Activated CD8-positive, alpha-beta memory T cell treated with anti-CD3 and anti-CD28 coated beads, Interleukin-2, amount 50 U/mL, for 48 hours (primary cell): Measurements from ENCODE around the gene LARGE1.

Experiments used
- DNase-seq: peaks from one replicate; pipeline ENCODE4 v3.0.0-alpha.2; 2020

LARGE1 gene

DNA sequence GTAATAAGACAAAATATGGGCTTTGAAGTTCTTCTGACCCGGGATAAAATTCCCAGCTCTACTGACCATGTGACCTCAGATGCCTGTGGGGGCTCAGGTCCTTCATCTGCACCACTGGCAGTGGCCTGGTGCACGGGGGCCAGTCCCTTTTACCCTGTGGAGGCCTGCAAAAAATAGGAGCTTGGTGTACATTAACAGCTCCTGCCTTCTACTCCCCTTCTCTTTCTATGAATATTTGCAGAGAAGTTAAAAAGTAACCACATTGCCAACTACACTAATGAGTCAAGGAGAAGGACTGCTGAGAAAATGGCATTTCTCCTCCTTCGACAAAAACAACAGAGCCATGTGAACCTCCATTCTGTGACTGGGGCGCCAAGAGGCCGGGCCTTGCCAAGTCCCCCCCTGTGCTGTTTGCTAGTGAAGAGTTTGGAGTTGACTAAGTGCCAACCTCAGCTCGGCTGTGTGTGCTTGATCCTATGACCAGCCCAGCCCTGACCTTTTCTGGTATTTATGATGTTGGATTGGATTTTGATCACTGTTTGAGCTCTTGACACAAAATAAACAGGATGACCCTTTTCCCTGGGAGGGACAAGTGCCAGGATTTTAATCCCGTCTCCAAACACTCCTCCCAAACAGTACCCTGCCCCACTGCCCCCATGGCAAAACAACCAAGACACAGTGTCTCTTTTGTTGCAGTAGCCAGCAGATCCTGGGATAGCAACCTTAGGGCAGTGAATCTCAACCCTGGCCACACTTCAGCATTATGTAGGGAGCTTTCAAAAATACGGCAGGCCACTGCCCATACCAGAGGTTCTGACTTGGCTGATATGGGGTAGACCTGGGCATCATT is 380.1 kb downstream of the LARGE1 start:
- DNase-seq: no peak

DNA sequence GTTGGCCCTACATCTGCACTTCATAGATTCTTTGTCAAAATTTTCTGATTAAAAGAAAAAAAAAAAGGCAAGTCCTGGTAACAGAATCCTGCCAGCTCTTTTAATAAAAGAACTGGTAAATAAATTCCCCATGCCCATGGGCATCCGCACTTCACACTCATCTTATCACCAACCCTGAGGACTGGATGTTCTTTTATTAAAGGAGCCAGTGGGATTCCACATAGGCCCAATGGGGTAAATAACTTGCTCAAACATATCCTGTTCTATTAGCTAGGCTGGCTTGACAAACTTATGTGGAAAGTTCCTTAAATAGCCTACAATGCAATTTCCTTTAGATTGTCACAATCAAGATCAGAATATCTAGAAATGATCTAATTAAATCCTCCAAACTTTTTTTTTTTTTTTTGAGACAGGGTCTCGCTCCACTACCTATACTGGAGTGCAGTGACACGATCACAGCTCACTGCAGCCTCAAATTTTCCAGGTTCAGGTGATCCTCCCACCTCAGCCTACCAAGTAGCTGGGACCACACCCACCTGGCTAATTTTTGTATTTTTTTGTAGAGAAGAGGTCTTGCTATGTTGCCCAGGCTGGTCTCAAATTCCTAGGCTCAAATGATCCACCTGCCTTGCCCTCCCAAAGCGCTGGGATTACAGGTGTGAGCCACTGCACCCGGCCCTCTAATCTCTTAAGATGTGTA is 380.9 kb downstream of the LARGE1 start:
- DNase-seq: no peak

- no peak for DNase-seq
Observed at GRCh38 chr22:33538277-33538885, 381.9 kb downstream of the LARGE1 start.

- no peak for DNase-seq
Observed at GRCh38 chr22:33537059-33537458, 383.2 kb downstream of the LARGE1 start.

GRCh38 chr22:33535937-33536875 is 384.1 kb downstream of the LARGE1 start:
- no peak for DNase-seq

DNA sequence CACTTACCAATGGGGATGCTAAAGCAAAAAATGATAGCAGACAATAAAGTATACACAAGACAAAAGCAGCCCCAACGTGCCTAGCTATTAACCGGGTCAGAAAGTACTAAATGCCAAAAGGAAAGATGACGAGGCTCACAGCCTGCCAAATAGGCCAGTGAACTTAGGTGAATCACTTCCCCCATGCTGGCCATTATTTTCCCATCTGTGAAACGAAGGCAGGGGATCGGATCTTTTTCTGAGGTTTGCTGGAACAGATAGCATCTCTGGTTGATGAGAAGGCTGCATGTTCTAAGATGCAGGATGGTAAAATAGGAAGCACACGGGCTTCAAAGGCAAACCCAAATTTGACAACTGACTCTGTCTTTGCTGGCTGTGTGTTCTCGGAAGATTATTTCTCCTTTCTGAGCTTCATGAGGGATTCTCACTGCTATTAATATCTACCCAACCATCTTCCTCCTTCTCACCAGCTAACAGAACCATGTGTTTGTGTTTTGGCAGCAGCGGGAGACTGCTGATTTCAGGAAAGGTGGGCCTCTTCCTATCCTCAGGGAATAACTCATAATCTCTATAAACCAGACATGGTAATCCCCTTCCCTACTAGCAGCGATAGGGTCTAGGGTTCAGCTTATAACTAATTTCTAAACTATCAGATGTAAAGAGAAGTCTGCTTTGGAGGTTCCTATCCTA is 390.7 kb downstream of the LARGE1 start:
- DNase-seq: no peak

GRCh38 chr22:33528183-33528582 is 392.1 kb downstream of the LARGE1 start:
- DNase-seq: no peak

GRCh38 chr22:33526434-33527107 is 393.7 kb downstream of the LARGE1 start:
- DNase-seq: no peak

DNA sequence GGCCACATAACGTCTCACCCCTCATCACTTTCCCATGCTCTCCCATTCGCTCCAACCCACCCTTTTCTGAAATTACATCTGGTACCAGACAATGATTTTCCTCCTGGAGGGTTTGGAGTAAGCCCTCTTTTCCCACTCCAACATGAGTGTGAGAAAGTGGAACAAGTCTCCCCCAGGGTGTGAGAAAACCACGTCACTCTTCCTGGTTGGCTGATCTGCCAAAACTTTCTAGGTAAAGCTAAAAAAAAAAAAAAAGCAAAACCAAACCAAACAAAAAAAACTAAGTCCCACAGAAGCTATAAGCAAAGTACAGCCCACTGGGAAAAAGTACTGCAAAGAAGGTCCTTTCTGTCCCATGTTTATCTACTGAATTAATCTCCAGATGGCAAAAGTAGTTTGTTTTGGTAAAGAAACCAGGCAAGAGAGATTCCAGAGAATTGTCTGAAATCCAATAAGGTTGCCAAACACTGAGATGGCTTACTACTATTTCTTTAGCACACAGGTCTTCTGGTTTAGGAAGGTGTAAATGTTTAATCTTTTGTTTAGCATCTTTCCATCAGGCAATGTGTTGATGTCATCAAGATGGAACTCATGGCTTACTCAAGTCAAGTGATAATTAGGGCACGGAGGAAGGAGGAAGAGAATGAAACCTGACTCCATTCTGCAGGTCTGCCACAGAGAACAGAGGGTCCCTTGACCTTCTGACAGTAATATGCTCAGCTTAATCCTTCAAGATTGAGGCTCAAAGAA is 395.6 kb downstream of the LARGE1 start:
- DNase-seq: no peak

- no peak for DNase-seq
Observed at GRCh38 chr22:33521879-33522665, 398.2 kb downstream of the LARGE1 start.

DNA sequence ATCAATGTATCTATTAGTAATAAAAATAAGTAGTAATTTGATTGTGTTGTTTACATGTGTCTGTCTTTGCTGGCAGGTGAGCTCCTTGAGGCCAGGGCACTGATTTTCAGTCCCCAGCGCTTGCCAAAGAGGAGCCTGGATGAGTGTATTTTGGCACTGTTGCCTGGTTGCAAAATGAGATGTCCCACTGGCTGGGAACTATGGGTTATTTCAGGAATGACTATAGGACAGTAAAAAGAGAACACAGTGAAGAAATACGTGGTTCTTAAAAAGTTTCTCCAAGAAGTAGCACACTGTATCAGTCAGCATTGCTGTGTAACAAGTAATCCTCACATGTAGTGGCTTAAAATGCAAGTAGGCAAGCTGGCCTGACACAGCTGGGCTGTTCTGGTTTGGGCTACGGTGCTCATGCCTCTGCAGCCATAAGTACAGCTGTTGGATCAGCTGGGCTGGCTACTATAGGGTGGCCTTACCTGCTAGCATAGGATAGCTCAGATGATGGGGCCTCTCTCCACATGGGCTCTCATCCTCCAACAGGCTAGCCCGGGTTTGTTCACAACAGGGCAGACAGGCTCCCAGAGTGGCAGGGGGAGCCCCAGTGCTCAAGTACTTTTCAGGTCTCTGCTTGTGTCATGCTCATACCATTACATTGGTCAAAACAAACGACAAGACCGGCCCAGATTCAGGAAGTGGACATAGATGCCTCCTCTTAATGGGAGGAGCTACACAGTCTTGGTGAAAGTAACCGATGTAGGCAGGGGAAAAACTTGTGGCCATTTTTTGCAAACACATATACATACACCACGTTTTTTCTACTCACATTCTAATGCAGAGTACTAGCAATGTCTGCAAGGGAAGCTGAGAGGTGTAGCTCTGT is 399.1 kb downstream of the LARGE1 start:
- DNase-seq: no peak

- DNase-seq: no peak
Observed at GRCh38 chr22:33519974-33520903, 400.0 kb downstream of the LARGE1 start.

GRCh38 chr22:33519071-33519973 is 401.0 kb downstream of the LARGE1 start:
- DNase-seq: peak; percentile 52

DNA sequence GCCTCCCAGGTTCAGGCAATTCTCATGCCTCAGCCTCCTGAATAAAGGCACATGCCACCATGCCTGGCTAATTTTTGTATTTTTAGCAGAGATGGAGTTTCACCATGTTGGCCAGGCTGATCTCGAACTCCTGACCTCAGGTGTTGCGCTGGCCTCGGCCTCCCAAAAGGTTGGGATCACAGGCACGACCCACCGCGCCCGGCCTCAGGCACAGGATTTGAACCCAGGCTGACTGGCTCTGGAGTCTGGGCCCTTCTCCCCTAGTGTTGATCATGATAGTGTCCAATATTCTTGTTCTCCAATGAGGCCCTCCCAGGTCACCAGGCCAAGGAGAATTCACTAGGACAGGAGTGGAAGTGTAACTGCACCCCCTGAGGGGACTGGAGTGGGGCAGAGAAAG is 401.9 kb downstream of the LARGE1 start:
- DNase-seq: no peak

DNA sequence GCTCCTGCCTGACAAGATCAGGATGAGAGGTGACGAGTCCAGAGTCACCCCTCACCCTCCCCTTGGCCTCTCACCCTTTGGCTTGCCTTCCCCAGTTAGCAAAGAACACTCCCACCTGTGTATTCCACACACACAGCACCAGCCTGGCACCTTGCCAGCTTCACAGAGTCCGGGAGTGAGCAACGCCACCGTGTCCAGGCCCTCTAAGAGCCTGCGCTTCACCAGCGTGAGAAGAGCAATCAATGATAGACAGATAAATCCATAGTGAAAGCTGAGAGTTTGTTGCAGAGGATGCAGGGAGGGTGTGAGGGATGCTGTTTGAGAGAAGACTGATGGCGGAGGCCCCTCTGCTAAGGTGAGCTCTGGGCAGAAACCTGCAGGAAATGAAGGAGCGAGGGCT is 404.5 kb downstream of the LARGE1 start:
- DNase-seq: no peak
